ENCODE measurements around the gene HOXA1.

The HOXA1 gene

DNA sequence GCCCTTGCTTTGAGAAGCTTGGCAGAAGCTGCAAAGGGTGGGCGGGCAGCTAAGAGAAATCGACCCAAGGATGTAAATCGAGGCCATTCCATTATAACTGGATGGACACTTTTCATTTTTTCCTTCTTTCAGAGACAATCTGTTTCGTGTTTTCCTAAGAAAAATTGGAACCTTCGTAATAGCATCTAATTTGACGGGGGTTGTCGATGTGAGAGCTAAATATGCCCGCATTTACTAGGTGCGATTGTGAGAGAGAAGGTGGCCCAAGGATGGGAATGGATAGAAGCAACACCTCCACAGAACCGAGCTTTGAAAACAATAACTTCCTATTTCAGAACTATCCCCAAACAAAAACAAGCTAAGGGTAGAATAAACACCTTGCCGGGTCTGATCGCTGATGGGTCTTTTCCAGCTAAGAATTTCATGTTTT is 35.6 kb upstream of the HOXA1 start:
- peak overlapping the region; percentile 42 for H3K4me3 ChIP-seq (ENCODE audit: low read depth, low read length)
- no peak for DNase-seq (ENCODE audit: low read depth)
- TF ChIP-seq, protein P1, sequence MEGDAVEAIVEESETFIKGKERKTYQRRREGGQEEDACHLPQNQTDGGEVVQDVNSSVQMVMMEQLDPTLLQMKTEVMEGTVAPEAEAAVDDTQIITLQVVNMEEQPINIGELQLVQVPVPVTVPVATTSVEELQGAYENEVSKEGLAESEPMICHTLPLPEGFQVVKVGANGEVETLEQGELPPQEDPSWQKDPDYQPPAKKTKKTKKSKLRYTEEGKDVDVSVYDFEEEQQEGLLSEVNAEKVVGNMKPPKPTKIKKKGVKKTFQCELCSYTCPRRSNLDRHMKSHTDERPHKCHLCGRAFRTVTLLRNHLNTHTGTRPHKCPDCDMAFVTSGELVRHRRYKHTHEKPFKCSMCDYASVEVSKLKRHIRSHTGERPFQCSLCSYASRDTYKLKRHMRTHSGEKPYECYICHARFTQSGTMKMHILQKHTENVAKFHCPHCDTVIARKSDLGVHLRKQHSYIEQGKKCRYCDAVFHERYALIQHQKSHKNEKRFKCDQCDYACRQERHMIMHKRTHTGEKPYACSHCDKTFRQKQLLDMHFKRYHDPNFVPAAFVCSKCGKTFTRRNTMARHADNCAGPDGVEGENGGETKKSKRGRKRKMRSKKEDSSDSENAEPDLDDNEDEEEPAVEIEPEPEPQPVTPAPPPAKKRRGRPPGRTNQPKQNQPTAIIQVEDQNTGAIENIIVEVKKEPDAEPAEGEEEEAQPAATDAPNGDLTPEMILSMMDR (IDR thresholded peaks at IDR 0.05; ENCODE audit: low read depth, low read length, missing control alignments), result no peak
- in situ Hi-C loops (cut with HindIII; ENCODE audit: low sequenced_read_pairs), result no loop called here

DNA sequence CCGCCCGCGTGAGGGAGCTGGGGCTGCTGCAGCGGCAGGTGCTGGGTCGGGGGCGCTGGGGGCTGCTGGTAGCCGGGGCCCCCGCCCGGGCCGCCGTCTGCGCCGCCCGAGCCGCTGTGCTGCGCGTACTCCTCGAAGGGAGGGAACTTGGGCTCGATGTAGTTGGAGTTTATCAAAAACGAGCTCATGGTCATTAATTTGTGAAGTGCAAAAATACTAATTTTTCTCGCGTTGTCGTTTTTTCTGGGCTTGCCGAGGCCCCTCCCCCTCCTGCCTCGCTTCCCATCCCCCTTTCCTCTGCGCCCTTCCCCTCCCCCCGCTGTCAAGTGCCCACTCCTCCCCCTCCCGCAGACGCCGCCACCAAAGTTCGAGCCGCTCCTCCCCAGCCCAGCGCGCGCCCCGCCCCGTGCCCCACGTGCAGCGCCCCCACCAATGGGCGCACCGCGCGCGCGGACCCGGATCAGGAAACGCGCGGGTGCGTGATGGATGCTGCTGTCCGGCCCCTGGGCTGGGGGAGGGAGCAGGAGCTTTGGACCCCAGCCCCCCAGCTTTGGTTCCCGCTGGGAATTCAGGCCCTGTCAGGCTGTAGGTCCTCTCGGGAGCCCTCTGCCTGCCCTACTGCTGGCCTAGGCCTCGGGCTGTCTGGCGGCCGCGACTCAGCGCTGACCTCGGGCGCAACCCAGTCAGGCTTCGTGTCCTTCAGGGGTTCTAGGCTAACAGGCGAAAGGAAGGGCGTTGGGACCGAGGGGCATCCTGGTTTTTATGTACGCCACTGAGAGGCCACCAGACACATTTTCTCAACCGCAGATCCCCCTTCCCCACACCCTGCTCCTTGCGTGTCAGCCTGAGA is 35.0 kb upstream of the HOXA1 start, which contains the start of gene HOXA4:
Gene HOXA4 (minus strand): TSS at position 218 of the 850 bp plus-strand sequence. CDS start 24 bp downstream, at position 194.
- TF ChIP-seq, protein P1 (IDR thresholded peaks at IDR 0.05; ENCODE audit: low read depth, low read length, missing control alignments), result no peak
- peak within 1 kb of the TSS; percentile 42 for H3K4me3 ChIP-seq (ENCODE audit: low read depth, low read length)
- no peak for DNase-seq (ENCODE audit: low read depth)
- in situ Hi-C loops (cut with HindIII; ENCODE audit: low sequenced_read_pairs), result no loop called here

DNA sequence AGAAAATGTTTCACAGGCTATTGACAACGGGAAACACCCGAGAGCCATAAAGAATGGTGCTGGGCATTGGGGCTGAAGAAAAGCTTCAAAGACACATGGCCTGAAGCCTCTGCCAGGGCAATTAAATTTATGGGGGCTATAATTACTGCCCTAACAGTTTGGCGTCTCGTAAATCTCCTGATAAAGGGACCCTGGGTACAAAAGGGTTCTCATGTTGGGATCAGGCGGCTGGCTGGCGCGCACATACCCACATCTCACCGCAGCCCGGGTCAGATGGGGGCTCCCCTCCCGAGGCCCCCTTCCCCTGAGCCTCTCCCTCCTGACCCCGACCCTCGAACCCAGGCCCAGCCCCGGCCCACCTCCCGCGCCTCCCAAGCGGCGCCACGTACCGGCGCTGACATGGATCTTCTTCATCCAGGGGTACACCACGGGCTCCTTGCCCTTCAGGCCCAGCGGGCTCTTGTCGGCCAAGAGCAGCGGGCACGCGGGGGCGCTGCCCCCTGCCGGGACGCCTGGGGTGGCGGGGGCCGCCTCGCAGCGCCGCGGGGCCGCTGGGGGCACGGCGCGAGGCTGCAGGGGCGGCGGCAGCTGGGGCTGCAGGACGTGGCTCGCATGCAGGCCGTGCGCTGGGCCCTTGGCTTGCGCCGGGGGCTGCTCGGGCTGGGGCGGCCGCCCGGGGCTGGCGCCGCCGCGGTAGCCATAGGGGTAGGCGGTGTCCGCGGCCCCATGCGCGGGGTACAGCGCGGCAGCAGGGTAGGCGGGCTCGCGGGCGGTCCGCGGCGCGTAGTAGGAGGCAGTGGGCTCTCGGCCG is 34.1 kb upstream of the HOXA1 start:
- DNase-seq (ENCODE audit: low read depth), result no peak
- TF ChIP-seq, protein P1 (IDR thresholded peaks at IDR 0.05; ENCODE audit: low read depth, low read length, missing control alignments), result no peak
- in situ Hi-C loops (cut with HindIII; ENCODE audit: low sequenced_read_pairs), result no loop called here
- peak overlapping the region; percentile 42 for H3K4me3 ChIP-seq (ENCODE audit: low read depth, low read length)

DNA sequence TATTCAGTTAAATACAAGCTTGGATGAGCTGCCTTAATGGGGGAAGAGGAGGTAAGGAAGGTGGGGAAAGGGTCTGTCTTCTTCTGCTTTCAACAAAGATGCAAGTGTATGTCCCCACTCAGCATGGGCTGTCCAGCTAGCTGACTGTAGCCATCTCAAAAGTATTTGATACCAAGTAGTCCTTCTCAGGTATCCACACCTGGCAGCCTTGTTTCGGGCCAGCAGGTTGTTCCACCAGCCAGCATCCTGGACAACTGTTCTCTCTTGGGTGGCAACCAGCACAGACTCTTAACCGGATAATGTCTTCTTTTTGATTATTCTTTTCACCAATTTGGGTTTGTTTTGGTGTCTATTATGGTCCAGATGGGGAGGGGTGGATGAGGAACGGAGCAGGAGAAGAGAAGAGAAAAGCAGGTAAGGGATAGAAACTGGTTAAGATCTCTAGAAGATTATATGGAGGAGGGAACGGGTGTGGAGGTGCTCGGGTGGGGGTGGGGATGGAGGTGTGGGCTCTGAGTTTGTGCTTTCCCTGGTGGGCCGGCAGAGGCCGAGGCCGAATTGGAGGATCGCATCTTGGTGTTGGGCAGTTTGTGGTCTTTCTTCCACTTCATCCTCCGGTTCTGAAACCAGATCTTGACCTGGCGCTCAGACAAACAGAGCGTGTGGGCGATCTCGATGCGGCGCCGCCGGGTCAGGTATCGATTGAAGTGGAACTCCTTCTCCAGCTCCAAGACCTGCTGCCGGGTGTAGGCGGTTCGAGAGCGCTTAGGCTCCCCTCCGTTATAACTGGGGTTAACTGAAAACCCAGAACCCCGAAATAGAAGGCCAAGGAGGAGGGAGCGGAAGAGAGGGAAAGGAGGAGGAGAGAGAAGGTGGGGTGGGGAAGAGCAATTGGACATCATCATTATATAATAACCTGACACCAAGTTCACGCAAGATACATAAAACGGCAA is 33.3 kb upstream of the HOXA1 start:
- TF ChIP-seq, protein P1 (IDR thresholded peaks at IDR 0.05; ENCODE audit: low read depth, low read length, missing control alignments), result no peak
- in situ Hi-C loops (cut with HindIII; ENCODE audit: low sequenced_read_pairs), result no loop called here
- H3K4me3 ChIP-seq (ENCODE audit: low read depth, low read length), result peak overlapping the region; percentile 42
- DNase-seq (ENCODE audit: low read depth), result no peak

DNA sequence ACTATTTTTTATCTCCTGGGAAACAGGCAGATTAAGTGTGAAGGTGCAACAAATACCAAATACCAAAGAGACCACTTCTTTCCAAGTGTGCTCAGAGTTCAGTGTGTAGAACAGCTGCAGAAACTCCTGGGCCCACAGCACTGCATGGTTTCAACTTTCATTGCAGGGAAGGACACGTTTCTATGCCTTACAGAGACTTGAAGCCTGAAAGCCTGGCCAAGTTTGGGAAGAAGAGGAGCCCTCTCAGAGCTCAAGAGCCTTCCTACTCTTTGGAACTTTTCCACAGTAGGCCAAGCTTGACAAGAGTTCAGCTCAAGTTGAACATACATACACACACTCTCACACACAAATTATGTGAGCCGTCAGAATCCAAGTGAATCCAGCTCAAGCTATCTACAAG is 32.2 kb upstream of the HOXA1 start:
- TF ChIP-seq, protein P1 (IDR thresholded peaks at IDR 0.05; ENCODE audit: low read depth, low read length, missing control alignments), result no peak
- no peak for DNase-seq (ENCODE audit: low read depth)
- H3K4me3 ChIP-seq (ENCODE audit: low read depth, low read length), result no peak overlapping the region
- in situ Hi-C loops (cut with HindIII; ENCODE audit: low sequenced_read_pairs), result no loop called here

Measured in astrocyte of the cerebellum (primary cell).